GM23248 (cell line): ENCODE measurements around the gene WNK2. TPM values are rescaled to one million over a fixed set of nuclear protein-coding genes. Genes with fewer than 3 reads are reported as not detected.
"Not testable (repeated sequence)": the region's sequence is repeated elsewhere in the genome, so short reads cannot be mapped to it uniquely, and the experiment has no call there.

ENCODE experiments used
- DNase-seq: peaks from one replicate; pipeline ENCODE4 v3.0.0-alpha.2; 2015
- H2AFZ ChIP-seq: fragments of 200-600 bp; sonication (generic); 2 replicates; pipeline ENCODE4 v1.6.1; 2016; ENCODE audit warnings: antibody characterized with exemption
- H3F3A ChIP-seq: fragments of 200-600 bp; sonication (generic); 2 replicates; pipeline ENCODE4 v1.6.1; 2016; ENCODE audit warnings: mild to moderate bottlenecking, antibody characterized with exemption, mixed run types; ENCODE audit not compliant: insufficient read depth
- H3K27ac ChIP-seq: fragments of 200-600 bp; sonication (generic); 2 replicates; pipeline ENCODE4 v1.5.1; 2016; ENCODE audit warnings: mild to moderate bottlenecking
- H3K27me3 ChIP-seq: fragments of 200-600 bp; sonication (generic); replicated peaks from 2 replicates; pipeline ENCODE4 v1.6.1; 2016; ENCODE audit warnings: mild to moderate bottlenecking; ENCODE audit not compliant: insufficient read depth
- H3K36me3 ChIP-seq: fragments of 200-600 bp; sonication (generic); 2 replicates; pipeline ENCODE4 v1.6.1; 2016; ENCODE audit warnings: low read depth, mild to moderate bottlenecking
- H3K4me1 ChIP-seq: fragments of 200-600 bp; sonication (generic); 2 replicates; pipeline ENCODE4 v1.6.1; 2016; ENCODE audit warnings: mild to moderate bottlenecking; ENCODE audit not compliant: insufficient read depth
- H3K4me2 ChIP-seq: fragments of 200-600 bp; sonication (generic); one replicate; pipeline ENCODE4 v1.6.1; 2016; ENCODE audit warnings: mild to moderate bottlenecking; ENCODE audit not compliant: unreplicated experiment
- H3K4me3 ChIP-seq: fragments of 200-600 bp; sonication (generic); 2 replicates; pipeline ENCODE4 v1.5.1; 2016; ENCODE audit warnings: mild to moderate bottlenecking
- H3K79me2 ChIP-seq: fragments of 200-600 bp; sonication (generic); 2 replicates; pipeline ENCODE4 v1.6.1; 2016; ENCODE audit warnings: mild to moderate bottlenecking; ENCODE audit not compliant: insufficient read depth
- H3K9ac ChIP-seq: fragments of 200-600 bp; sonication (generic); 2 replicates; pipeline ENCODE4 v1.6.1; 2016; ENCODE audit warnings: mild to moderate bottlenecking
- H3K9me2 ChIP-seq: fragments of 200-600 bp; sonication (generic); 2 replicates; pipeline ENCODE4 v1.6.1; 2016; ENCODE audit warnings: mixed run types, mild to moderate bottlenecking, moderate library complexity; ENCODE audit not compliant: insufficient read depth
- H3K9me3 ChIP-seq: fragments of 200-600 bp; sonication (generic); one replicate; pipeline ENCODE4 v1.6.1; 2017; ENCODE audit warnings: low read depth
- H4K20me1 ChIP-seq: fragments of 200-600 bp; sonication (generic); 2 replicates; pipeline ENCODE4 v1.6.0; 2016; ENCODE audit not compliant: insufficient read depth
- EZH2 ChIP-seq: fragments of 200-600 bp; sonication (generic); IDR thresholded peaks from 2 replicates; pipeline ENCODE4 v1.6.1; 2018; ENCODE audit warnings: antibody characterized with exemption, mild to moderate bottlenecking; ENCODE audit not compliant: insufficient read depth, poor library complexity, severe bottlenecking
- EZH2phosphoT487 ChIP-seq: fragments of 200-600 bp; sonication (generic); IDR thresholded peaks from 2 replicates; pipeline ENCODE4 v1.6.1; 2018; ENCODE audit warnings: antibody characterized with exemption, moderate library complexity, mild to moderate bottlenecking, low read depth; ENCODE audit not compliant: insufficient read depth
- WGBS, 2 experiments: methylation state at CpG; one replicate each; pipeline ENCODE4 v1.1.6; 2015 to 2017; ENCODE audit warnings: low lambda C conversion rate in 2 of 2, low coverage in 1 of 2; ENCODE audit errors: missing lambda C conversion rate in 2 of 2; 5-methylcytosine and 5-hydroxymethylcytosine counted together
- in situ Hi-C: fragments of 300-500 bp; cut with MboI; formaldehyde crosslinking; loops from 2 replicates; pipeline ENCODE4 v1.15.0; 2020
- polyA plus RNA-seq: library from polyadenylated mRNA; unstranded; fragments of >200 nt; fragmentation: Nextera tagmentation; extraction: Ambion mirVana; gene quantifications from 2 replicates; pipeline ENCODE4 v1.2.1, GENCODE V29; 2016
- total RNA-seq: library from RNA; depleted of rRNA; stranded (reverse); fragments of >200 nt; shearing (Covaris generic); gene quantifications from 2 replicates; pipeline ENCODE4 v1.2.3, GENCODE V29; 2014

The WNK2 gene
- total and polyA plus RNA-seq, 2 experiments from 2014 or later, result not detected

DNA sequence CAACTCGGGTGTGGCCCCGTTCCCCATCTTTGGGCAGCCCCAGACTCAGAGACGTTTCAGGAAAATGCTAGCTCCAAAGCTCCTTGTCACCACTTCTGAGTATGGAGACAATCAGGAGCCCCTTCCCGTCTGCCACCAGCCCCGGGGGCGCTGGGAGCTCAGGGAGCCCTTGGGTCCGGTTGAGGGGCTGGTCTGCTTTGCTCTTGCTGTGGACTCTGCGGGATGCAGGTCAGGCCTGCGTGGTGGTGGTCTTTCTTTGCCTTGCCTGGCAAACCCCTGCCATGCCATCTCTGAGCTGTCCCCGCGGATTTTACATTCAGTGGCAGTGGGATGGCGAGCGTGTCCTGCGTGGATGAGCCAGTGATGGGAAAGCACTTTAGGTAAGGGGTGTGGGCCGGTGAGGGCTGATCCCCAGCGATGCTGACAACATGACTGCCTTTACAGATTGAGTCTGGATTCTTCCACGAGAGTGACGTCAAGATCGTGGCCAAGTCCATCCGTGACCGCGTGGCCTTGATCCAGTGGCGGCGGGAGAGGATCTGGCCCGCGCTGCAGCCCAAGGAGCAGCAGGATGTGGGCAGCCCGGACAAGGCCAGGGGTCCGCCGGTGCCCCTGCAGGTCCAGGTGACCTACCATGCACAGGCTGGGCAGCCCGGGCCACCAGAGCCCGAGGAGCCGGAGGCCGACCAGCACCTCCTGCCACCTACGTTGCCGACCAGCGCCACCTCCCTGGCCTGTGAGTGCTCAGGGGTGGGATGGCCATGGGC is 63.3 kb downstream of the WNK2 start:
- 73 to 78% methylated on average over 31 to 34 of the region's 36 CpGs for WGBS, 2 experiments

DNA sequence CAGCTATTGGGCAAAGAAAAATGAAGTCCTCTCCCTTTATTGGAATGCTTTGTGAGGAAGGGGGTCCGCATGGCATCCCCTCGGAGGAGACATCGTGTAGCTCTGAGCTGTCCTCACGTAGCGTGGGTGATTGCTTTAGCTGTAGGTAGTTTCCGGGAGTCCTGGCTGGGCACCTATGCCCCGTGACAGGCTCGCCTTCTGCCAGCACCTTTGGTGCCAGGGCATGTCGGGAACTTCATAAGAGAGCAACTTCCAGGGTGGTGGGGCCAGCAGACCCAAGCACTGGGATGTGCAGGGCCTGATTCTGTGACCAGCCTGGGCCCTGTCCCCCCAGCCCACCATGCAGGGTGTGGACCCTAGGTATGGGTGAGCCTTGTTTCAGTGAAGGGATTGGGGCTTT is 64.0 kb downstream of the WNK2 start:
- Histone ChIP-seq H3K9me2 (no peaks in the 10 kb centered on the region), H3K27me3 (no peaks in the 10 kb centered on the region)
- TF ChIP-seq EZH2, result no peak
- TF ChIP-seq EZH2phosphoT487, result no peak

More for the DNA sequence above, 63.3 kb downstream of the WNK2 start:
- Histone ChIP-seq H2AFZ (no peak overlapping the region), H3K36me3 (no peaks in the 10 kb centered on the region), H3K27ac (no peak overlapping the region), H3K4me1 (no peaks in the 10 kb centered on the region), H3K9ac (no peak overlapping the region), H3F3A (no peaks in the 10 kb centered on the region), H3K27me3 (no peaks in the 10 kb centered on the region), H3K9me3 (no peaks in the 10 kb centered on the region), H3K4me3 (no peak overlapping the region), H3K79me2 (no peaks in the 10 kb centered on the region), H3K9me2 (no peaks in the 10 kb centered on the region), H4K20me1 (no peaks in the 10 kb centered on the region), H3K4me2 (no peak overlapping the region)
- TF ChIP-seq EZH2phosphoT487 (no peak), EZH2 (no peak)
- in situ Hi-C loops, result no loop called here
- DNase-seq, result no peak

DNA sequence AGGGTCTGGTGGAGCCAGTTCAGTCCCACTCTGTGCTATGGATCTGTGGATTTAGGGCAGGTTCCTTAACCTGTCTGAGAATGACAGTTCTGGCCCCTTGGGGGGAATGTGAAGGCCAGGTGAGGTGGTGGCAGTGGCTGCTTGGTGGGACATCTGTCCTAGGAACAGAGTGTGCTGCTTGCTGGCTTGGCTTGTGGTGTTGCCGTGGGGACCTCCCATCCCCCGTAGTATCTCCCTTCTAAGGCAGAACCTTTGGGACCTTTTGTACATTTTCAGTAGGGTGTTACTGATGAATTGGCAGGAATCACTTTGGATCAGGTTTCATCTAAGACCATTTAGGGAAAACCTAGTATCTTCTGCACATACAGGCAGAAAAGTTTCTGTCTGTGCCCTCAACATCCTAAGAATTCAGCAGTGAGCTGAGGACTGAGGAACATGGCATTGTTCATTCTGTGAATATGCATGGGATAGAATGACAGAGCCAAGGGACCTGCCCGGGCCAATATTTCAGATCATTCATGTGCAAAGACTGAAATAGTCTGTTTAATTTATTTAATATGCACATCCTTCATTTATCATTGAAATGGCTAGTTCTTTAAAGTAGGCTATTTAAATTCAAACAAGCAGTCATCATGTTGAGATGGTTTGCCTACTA is 64.6 kb downstream of the WNK2 start:
- Histone ChIP-seq H3K4me2 (no peak overlapping the region), H3F3A (no peaks in the 10 kb centered on the region), H3K4me3 (no peak overlapping the region), H2AFZ (no peak overlapping the region), H3K9me3 (no peaks in the 10 kb centered on the region), H3K27ac (no peak overlapping the region), H3K4me1 (no peaks in the 10 kb centered on the region), H4K20me1 (no peaks in the 10 kb centered on the region), H3K79me2 (no peaks in the 10 kb centered on the region), H3K9me2 (no peaks in the 10 kb centered on the region), H3K36me3 (no peaks in the 10 kb centered on the region), H3K27me3 (no peaks in the 10 kb centered on the region), H3K9ac (no peak overlapping the region)
- WGBS, 2 experiments, result 22 to 33% methylated on average over 3 of the region's 3 CpGs
- TF ChIP-seq EZH2phosphoT487 (no peak), EZH2 (no peak)
- no peak for DNase-seq
- in situ Hi-C loops, result no loop called here

More for the DNA sequence above, 64.0 kb downstream of the WNK2 start:
- H3K9ac ChIP-seq, result no peak overlapping the region
- in situ Hi-C loops, result no loop called here
- no peak for DNase-seq
- no peaks in the 10 kb centered on the region for H4K20me1 ChIP-seq
- no peaks in the 10 kb centered on the region for H3K79me2 ChIP-seq
- H3F3A ChIP-seq, result no peaks in the 10 kb centered on the region
- no peak overlapping the region for H2AFZ ChIP-seq
- H3K36me3 ChIP-seq, result no peaks in the 10 kb centered on the region
- no peak overlapping the region for H3K4me2 ChIP-seq
- no peak overlapping the region for H3K4me3 ChIP-seq
- WGBS, 2 experiments, result 68 to 72% methylated on average over 9 of the region's 9 CpGs
- H3K9me3 ChIP-seq, result no peaks in the 10 kb centered on the region
- no peaks in the 10 kb centered on the region for H3K4me1 ChIP-seq
- no peak overlapping the region for H3K27ac ChIP-seq

DNA sequence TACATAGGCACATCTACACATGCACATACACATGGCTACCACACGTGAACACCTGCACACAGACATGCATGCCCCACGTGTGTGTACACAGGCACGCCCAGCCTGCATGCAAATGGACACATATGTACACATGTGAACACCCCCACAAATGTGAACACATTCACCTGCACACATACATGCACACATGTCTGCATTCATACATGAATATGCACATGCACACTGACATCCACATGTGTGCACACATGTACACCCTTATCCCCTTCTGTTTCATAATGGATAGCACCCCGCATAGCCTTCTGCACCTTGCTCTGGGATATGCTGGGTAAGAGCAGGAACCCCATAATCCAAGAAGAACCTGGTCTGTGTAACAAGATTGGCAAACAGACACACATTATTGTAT is 66.2 kb downstream of the WNK2 start:
- Histone ChIP-seq H4K20me1 (no peaks in the 10 kb centered on the region), H3K27me3 (no peaks in the 10 kb centered on the region), H3K4me3 (no peak overlapping the region), H2AFZ (no peak overlapping the region), H3K9ac (no peak overlapping the region), H3F3A (no peaks in the 10 kb centered on the region), H3K79me2 (no peaks in the 10 kb centered on the region), H3K4me2 (no peak overlapping the region), H3K36me3 (no peaks in the 10 kb centered on the region), H3K4me1 (no peaks in the 10 kb centered on the region), H3K9me3 (no peaks in the 10 kb centered on the region), H3K27ac (no peak overlapping the region), H3K9me2 (no peaks in the 10 kb centered on the region)
- WGBS, 2 experiments, result 54 to 66% methylated on average over 4 of the region's 4 CpGs
- in situ Hi-C loops, result no loop called here
- TF ChIP-seq EZH2phosphoT487, result no peak
- no peak for TF ChIP-seq EZH2
- no peak for DNase-seq

DNA sequence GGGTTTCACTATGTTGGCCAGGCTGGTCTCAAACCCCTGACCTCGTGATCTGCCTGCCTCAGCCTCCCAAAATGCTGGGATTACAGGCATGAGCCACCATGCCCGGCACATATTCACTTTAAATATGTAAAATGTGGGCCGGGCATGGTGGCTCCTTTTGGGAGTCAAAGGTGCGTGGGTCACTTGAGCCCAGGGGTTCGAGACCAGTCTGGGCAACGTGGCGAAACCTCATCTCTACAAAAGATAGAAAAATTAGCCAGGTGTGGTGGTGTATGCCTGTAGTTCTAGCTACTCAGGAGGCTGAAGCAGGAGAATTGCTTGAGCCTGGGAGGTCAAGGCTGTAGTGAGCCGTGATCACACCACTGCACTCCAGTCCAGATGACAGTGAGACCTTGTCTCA is 67.4 kb downstream of the WNK2 start:
- H3K9me3 ChIP-seq, H3K4me3 ChIP-seq, H2AFZ ChIP-seq, H3K27me3 ChIP-seq, H3K9ac ChIP-seq, H4K20me1 ChIP-seq, H3K27ac ChIP-seq, H3K9me2 ChIP-seq, in situ Hi-C loops, H3K36me3 ChIP-seq, H3K79me2 ChIP-seq, H3K4me2 ChIP-seq, DNase-seq, H3F3A ChIP-seq, H3K4me1 ChIP-seq: not testable (repeated sequence)
- 75 to 78% methylated on average over 8 of the region's 8 CpGs for WGBS, 2 experiments
